CD4-positive, alpha-beta T cell treated with Interferon gamma for 1 hour (primary cell): Measurements from ENCODE around the gene LRCOL1.

Source experiments
- DNase-seq: peaks from one replicate; pipeline ENCODE4 v3.0.0-alpha.2; 2020

Gene LRCOL1

GRCh38 chr12:132581348-132582057 is 28.9 kb downstream of the LRCOL1 start:
- no peak for DNase-seq

GRCh38 chr12:132580701-132581292 is 29.6 kb downstream of the LRCOL1 start:
- no peak for DNase-seq

- DNase-seq, result no peak
These were observed 30.6 kb downstream of the LRCOL1 start for GRCh38 chr12:132579744-132580143.

- no peak for DNase-seq
These were observed 31.6 kb downstream of the LRCOL1 start for GRCh38 chr12:132578826-132579225.

GRCh38 chr12:132578118-132578517 is 32.3 kb downstream of the LRCOL1 start:
- no peak for DNase-seq

- no peak for DNase-seq
These were observed 33.0 kb downstream of the LRCOL1 start for GRCh38 chr12:132577191-132577920.

GRCh38 chr12:132576701-132577100 is 33.7 kb downstream of the LRCOL1 start:
- DNase-seq, result no peak

GRCh38 chr12:132575661-132576060 is 34.7 kb downstream of the LRCOL1 start:
- no peak for DNase-seq

- no peak for DNase-seq
These were observed 35.9 kb downstream of the LRCOL1 start for GRCh38 chr12:132574271-132574996.

- DNase-seq, result no peak
These were observed 37.3 kb downstream of the LRCOL1 start for GRCh38 chr12:132572801-132573760.

GRCh38 chr12:132572106-132572505 is 38.3 kb downstream of the LRCOL1 start:
- no peak for DNase-seq

- no peak for DNase-seq
These were observed 38.8 kb downstream of the LRCOL1 start for GRCh38 chr12:132571598-132571997.

GRCh38 chr12:132571051-132571450 is 39.3 kb downstream of the LRCOL1 start:
- DNase-seq, result no peak

- DNase-seq, result no peak
These were observed 39.7 kb downstream of the LRCOL1 start for GRCh38 chr12:132570635-132571034.

GRCh38 chr12:132569856-132570480 is 40.4 kb downstream of the LRCOL1 start:
- DNase-seq, result no peak

GRCh38 chr12:132568826-132569480 is 41.4 kb downstream of the LRCOL1 start:
- DNase-seq, result no peak

- DNase-seq, result no peak
These were observed 42.1 kb downstream of the LRCOL1 start for GRCh38 chr12:132568301-132568700.

- DNase-seq, result no peak
These were observed 43.8 kb downstream of the LRCOL1 start for GRCh38 chr12:132566516-132567131.

GRCh38 chr12:132565365-132565764 is 45.0 kb downstream of the LRCOL1 start:
- DNase-seq, result no peak

- DNase-seq, result no peak
These were observed 46.5 kb downstream of the LRCOL1 start for GRCh38 chr12:132563911-132564310.
